Measurements from ENCODE around the gene TMEM98.

Gene TMEM98

DNA sequence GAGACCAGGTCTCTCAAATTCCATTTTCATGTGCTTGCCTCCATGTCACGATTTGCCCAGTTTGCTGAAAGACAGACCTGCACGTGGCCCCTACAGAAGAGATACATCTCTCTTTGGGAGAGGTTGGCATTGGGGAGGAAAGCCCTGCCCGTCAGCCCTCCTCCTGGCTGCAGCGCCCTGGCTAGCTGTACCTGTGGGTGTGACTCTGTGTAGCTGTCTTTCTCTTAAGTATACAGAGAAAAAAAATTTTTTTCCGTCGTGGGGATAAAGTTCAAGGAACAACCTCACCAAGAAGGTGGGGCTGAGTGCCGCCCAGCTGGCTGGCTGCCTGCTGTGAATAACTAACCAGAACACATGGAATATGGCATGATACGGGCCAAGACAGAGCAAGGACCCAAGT is 26.5 kb downstream of the TMEM98 start:
- Histone ChIP-seq H3K9ac (ENCODE audit: low read length) (no peak overlapping the region), H3K9me3 (replicated peaks; ENCODE audit: insufficient read depth, low read length) (no peaks in the 10 kb centered on the region), H3K9me2 (replicated peaks; ENCODE audit: insufficient read depth, low read length) (no peaks in the 10 kb centered on the region), H3K4me2 (ENCODE audit: low read depth, low read length) (no peak overlapping the region), H3F3A (ENCODE audit: insufficient read depth, low read length) (no peaks in the 10 kb centered on the region), H3K36me3 (replicated peaks; ENCODE audit: insufficient read depth, low read length) (no peaks in the 10 kb centered on the region), H3K4me1 (ENCODE audit: low read length) (peaks cover 5% of the 10 kb centered on the region; the same call in 1 of the 2 replicates), H3K79me2 (ENCODE audit: low read length) (no peaks in the 10 kb centered on the region), H2AFZ (ENCODE audit: low read length) (no peak overlapping the region), H4K20me1 (ENCODE audit: insufficient read depth, low read length) (no peaks in the 10 kb centered on the region), H3K4me3 (ENCODE audit: low read length) (no peak overlapping the region), H3K27ac (ENCODE audit: low read length) (no peak overlapping the region), H3K27me3 (replicated peaks; ENCODE audit: insufficient read depth, low read length) (no peaks in the 10 kb centered on the region)
- TF ChIP-seq, protein P1, sequence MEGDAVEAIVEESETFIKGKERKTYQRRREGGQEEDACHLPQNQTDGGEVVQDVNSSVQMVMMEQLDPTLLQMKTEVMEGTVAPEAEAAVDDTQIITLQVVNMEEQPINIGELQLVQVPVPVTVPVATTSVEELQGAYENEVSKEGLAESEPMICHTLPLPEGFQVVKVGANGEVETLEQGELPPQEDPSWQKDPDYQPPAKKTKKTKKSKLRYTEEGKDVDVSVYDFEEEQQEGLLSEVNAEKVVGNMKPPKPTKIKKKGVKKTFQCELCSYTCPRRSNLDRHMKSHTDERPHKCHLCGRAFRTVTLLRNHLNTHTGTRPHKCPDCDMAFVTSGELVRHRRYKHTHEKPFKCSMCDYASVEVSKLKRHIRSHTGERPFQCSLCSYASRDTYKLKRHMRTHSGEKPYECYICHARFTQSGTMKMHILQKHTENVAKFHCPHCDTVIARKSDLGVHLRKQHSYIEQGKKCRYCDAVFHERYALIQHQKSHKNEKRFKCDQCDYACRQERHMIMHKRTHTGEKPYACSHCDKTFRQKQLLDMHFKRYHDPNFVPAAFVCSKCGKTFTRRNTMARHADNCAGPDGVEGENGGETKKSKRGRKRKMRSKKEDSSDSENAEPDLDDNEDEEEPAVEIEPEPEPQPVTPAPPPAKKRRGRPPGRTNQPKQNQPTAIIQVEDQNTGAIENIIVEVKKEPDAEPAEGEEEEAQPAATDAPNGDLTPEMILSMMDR (IDR thresholded peaks at IDR 0.05; ENCODE audit: low read length), result no peak
- TF ChIP-seq EZH2phosphoT487 (IDR thresholded peaks at IDR 0.05; ENCODE audit: low read length), result no peak
- TF ChIP-seq EZH2 (optimal IDR thresholded peaks at IDR 0.05; ENCODE audit: low read depth, low read length), result no peak
- no peak for DNase-seq

DNA sequence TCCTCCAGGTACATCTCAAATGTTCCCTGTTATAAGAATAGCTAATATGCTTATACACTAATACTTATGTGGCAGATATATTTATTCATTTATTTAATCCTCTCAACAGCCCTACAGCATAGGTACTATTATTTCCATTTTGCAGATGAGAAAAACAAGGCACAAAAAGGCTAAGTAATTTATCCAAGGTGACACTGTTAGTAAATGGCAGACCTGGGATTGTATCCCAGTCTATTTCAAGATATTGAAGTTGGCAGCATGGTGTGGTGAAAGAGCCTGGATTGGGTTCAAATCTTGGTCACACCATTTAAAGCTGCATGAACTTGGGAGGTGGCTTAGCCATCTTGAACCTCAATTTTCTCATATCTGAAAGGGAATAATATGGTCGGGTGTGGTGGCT is 27.2 kb downstream of the TMEM98 start:
- Histone ChIP-seq H2AFZ (ENCODE audit: low read length) (no peak overlapping the region), H3K4me2 (ENCODE audit: low read depth, low read length) (no peak overlapping the region), H3K36me3 (replicated peaks; ENCODE audit: insufficient read depth, low read length) (no peaks in the 10 kb centered on the region), H3K4me3 (ENCODE audit: low read length) (no peak overlapping the region), H4K20me1 (ENCODE audit: insufficient read depth, low read length) (no peaks in the 10 kb centered on the region), H3K9me2 (replicated peaks; ENCODE audit: insufficient read depth, low read length) (no peaks in the 10 kb centered on the region), H3K27me3 (replicated peaks; ENCODE audit: insufficient read depth, low read length) (no peaks in the 10 kb centered on the region), H3K4me1 (ENCODE audit: low read length) (peaks cover 5% of the 10 kb centered on the region; the same call in 1 of the 2 replicates), H3K9ac (ENCODE audit: low read length) (no peak overlapping the region), H3K79me2 (ENCODE audit: low read length) (no peaks in the 10 kb centered on the region), H3F3A (ENCODE audit: insufficient read depth, low read length) (no peaks in the 10 kb centered on the region), H3K27ac (ENCODE audit: low read length) (no peak overlapping the region), H3K9me3 (replicated peaks; ENCODE audit: insufficient read depth, low read length) (no peaks in the 10 kb centered on the region)
- no peak for DNase-seq
- TF ChIP-seq EZH2phosphoT487 (IDR thresholded peaks at IDR 0.05; ENCODE audit: low read length) (no peak), EZH2 (optimal IDR thresholded peaks at IDR 0.05; ENCODE audit: low read depth, low read length) (no peak)
- TF ChIP-seq, protein P1 (IDR thresholded peaks at IDR 0.05; ENCODE audit: low read length), result no peak

DNA sequence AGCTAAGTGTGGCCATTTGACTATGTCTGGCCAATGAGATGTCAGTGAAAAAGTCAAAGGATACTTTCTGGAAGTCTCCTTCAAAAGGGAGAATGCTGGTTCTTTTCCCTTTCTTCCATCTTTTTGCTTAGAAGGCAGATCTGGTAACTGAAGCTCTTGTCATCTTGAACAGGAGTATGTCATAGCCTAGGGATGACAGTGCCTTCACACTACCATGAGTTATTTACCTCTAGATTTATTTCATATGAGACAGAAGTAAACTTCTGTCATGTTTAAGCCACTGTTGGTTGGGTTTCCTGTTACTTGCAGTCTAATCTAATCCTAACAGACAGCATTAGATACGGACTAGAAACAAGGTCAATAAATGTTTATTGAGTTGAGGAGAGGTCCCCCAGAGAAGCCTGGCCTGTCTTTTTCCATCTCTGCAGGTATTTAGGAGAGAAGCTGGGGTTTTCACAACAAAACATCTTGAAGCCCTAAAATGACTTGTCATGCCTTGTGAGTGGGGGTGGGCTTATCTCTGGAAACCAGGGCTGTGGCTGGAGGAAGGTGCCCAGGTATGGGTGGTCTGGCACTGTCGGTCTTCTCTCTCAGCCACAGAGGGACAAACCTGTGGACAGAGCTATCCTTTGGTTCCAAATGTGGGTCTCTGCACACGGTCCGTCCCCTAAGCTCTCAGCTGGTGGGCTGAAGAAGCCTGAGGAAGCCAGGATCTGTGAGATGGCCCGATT is 28.5 kb downstream of the TMEM98 start:
- no peak overlapping the region for H3K4me2 ChIP-seq (ENCODE audit: low read depth, low read length)
- H3K9ac ChIP-seq (ENCODE audit: low read length), result no peak overlapping the region
- H4K20me1 ChIP-seq (ENCODE audit: insufficient read depth, low read length), result no peaks in the 10 kb centered on the region
- H3K27me3 ChIP-seq (replicated peaks; ENCODE audit: insufficient read depth, low read length), result no peaks in the 10 kb centered on the region
- no peak for TF ChIP-seq EZH2phosphoT487 (IDR thresholded peaks at IDR 0.05; ENCODE audit: low read length)
- TF ChIP-seq, protein P1 (IDR thresholded peaks at IDR 0.05; ENCODE audit: low read length), result no peak
- no peak for TF ChIP-seq EZH2 (optimal IDR thresholded peaks at IDR 0.05; ENCODE audit: low read depth, low read length)
- no peak overlapping the region for H3K4me3 ChIP-seq (ENCODE audit: low read length)
- no peaks in the 10 kb centered on the region for H3K9me2 ChIP-seq (replicated peaks; ENCODE audit: insufficient read depth, low read length)
- no peaks in the 10 kb centered on the region for H3K79me2 ChIP-seq (ENCODE audit: low read length)
- no peaks in the 10 kb centered on the region for H3K9me3 ChIP-seq (replicated peaks; ENCODE audit: insufficient read depth, low read length)
- no peaks in the 10 kb centered on the region for H3F3A ChIP-seq (ENCODE audit: insufficient read depth, low read length)
- DNase-seq, result no peak
- peaks cover 5% of the 10 kb centered on the region; the same call in 1 of the 2 replicates for H3K4me1 ChIP-seq (ENCODE audit: low read length)
- no peak overlapping the region for H3K27ac ChIP-seq (ENCODE audit: low read length)
- no peak overlapping the region for H2AFZ ChIP-seq (ENCODE audit: low read length)
- no peaks in the 10 kb centered on the region for H3K36me3 ChIP-seq (replicated peaks; ENCODE audit: insufficient read depth, low read length)
